ENCODE data around the gene TDRKH.

- TF ChIP-seq SPI1 (IDR thresholded peaks at IDR 0.05; ENCODE audit: low read depth, low read length) (no peak), TAF1 (IDR thresholded peaks at IDR 0.05; ENCODE audit: low read depth, low read length) (no peak), POLR2AphosphoS5 (IDR thresholded peaks at IDR 0.05; ENCODE audit: low read depth, low read length) (no peak), POLR2A (IDR thresholded peaks at IDR 0.05; ENCODE audit: low read depth, low read length) (no peak), POU2F2 (IDR thresholded peaks at IDR 0.05; ENCODE audit: low read depth, low read length) (no peak)
These were observed 23.1 kb upstream of the TDRKH start for GRCh38 chr1:151813271-151813977.
